Nephron progenitor cell (in vitro differentiated cells): ENCODE results near the gene PTPRS.

Experiments used
- DNase-seq: peaks from one replicate; pipeline ENCODE4 v3.0.0; 2021
- H3K27ac Mint-ChIP-seq: 2 replicates; pipeline ENCODE4 v1.8.0; 2021; ENCODE audit warnings: mild to moderate bottlenecking, moderate library complexity, mixed read lengths
- H3K27me3 Mint-ChIP-seq: 2 replicates; pipeline ENCODE4 v1.8.0; 2021; ENCODE audit warnings: mild to moderate bottlenecking, low read depth, mixed read lengths; ENCODE audit not compliant: poor library complexity
- H3K36me3 Mint-ChIP-seq: 2 replicates; pipeline ENCODE4 v1.8.0; 2021; ENCODE audit warnings: low read depth, mixed read lengths
- H3K4me1 Mint-ChIP-seq: 2 replicates; pipeline ENCODE4 v1.8.0; 2021; ENCODE audit warnings: mixed read lengths
- H3K4me3 Mint-ChIP-seq: 2 replicates; pipeline ENCODE4 v1.8.0; 2021; ENCODE audit warnings: mild to moderate bottlenecking, moderate library complexity, mixed read lengths
- H3K9me3 Mint-ChIP-seq: 2 replicates; pipeline ENCODE4 v1.8.0; 2021; ENCODE audit warnings: mild to moderate bottlenecking, moderate library complexity, mixed read lengths
- CTCF ChIP-seq: fragments of 200-600 bp; sonication (generic); IDR thresholded peaks from 2 replicates; pipeline ENCODE4 v1.5.0; 2021; ENCODE audit warnings: antibody characterized with exemption

The PTPRS gene

DNA sequence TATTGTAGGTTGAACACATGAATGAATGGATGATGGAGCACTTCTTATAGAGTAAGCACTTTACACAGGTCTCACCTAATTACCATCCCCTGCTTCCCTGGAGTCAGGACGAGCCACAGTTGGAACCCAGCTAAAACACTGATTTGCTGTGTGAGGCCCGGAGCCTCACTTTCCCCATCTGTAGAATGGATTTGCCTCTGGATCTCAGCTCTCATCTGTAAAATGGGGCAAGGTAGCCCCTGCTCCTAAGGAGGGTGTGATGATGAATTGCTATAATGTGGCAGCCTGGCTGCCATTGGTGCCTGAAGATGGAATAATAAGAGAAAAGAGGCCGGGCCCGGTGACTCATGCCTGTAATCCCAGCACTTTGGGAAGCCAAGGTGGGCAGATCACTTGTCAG, 1.4 kb upstream of the PTPRS start:
- no peaks in the 10 kb centered on the region for H3K36me3 Mint-ChIP-seq
- no peak for DNase-seq
- no peak overlapping the region for H3K27ac Mint-ChIP-seq
- H3K4me1 Mint-ChIP-seq, result peaks cover 20% of the 10 kb centered on the region
- peaks cover 22% of the 10 kb centered on the region for H3K27me3 Mint-ChIP-seq
- no peak for TF ChIP-seq CTCF
- H3K9me3 Mint-ChIP-seq, result peaks cover 9% of the 10 kb centered on the region
- no peak overlapping the region for H3K4me3 Mint-ChIP-seq

DNA sequence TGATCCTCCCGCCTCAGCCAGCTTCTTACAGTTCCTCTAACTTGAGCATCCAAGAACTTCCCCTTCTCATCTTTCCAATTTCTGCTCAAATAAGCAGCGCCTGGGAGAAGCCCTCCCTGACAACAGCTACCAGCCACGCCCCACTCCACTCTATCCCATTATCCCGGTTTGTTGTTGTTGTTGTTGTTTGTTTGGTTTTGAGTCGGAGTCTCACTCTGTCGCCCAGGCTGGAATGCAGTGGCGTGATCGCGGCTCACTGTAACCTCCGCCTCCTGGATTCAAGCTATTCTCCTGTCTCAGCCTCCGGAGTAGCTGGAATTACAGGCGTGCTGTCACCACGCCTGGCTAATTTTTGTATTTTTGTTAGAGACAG, 822 bp upstream of the PTPRS start:
- peaks cover 24% of the 10 kb centered on the region for H3K4me1 Mint-ChIP-seq
- no peak for TF ChIP-seq CTCF
- H3K9me3 Mint-ChIP-seq, result peaks cover 4% of the 10 kb centered on the region
- peak overlapping the region; percentile 73 for H3K4me3 Mint-ChIP-seq
- no peaks in the 10 kb centered on the region for H3K36me3 Mint-ChIP-seq
- H3K27ac Mint-ChIP-seq, result no peak overlapping the region
- H3K27me3 Mint-ChIP-seq, result peaks cover 22% of the 10 kb centered on the region
- DNase-seq, result no peak

GRCh38 chr19:5339950-5340636, 519 bp downstream of the PTPRS start:
- Mint-ChIP-seq H3K27me3 (peaks cover 22% of the 10 kb centered on the region), H3K4me1 (peaks cover 37% of the 10 kb centered on the region), H3K27ac (no peak overlapping the region), H3K4me3 (peak overlapping the region; percentile 87), H3K36me3 (no peaks in the 10 kb centered on the region), H3K9me3 (peaks cover 3% of the 10 kb centered on the region)
- peak; percentile 65 for DNase-seq
- no peak for TF ChIP-seq CTCF

- H3K4me3 Mint-ChIP-seq, result peak overlapping the region; percentile 94
- peaks cover 22% of the 10 kb centered on the region for H3K27me3 Mint-ChIP-seq
- H3K9me3 Mint-ChIP-seq, result peaks cover 3% of the 10 kb centered on the region
- H3K36me3 Mint-ChIP-seq, result no peaks in the 10 kb centered on the region
- DNase-seq, result peak; percentile 56
- no peak for TF ChIP-seq CTCF
- H3K4me1 Mint-ChIP-seq, result peaks cover 39% of the 10 kb centered on the region
- peak overlapping the region; percentile 72 for H3K27ac Mint-ChIP-seq
Measured at GRCh38 chr19:5339198-5339949, 1.2 kb downstream of the PTPRS start.

DNA sequence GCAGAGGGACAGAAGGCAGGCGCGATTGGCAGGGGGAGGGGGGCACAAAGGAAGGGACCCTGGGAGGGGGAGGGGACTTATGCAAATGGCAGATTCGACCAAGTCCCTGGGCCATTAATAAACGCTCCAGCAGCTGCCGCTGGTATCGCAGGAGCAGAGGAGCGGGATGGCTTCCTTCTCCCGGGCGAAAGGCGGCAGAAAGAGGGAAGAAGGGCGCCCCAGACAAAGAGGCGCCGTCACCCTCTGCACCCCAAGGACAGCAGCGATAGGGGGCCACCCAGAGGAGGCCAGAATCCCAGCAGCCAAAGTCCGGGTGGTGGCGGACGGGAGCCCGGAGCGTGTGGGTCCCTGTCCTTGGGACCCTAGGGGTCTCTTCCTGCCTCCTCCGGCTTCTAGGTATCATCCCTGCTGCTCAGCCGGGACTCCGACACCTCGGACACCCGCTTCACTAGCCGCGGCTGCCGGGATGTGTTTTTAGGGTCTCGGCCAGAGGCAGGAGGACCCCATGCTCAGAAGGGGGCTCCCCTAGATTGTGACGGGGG, 1.9 kb downstream of the PTPRS start:
- H3K27me3 Mint-ChIP-seq, result peaks cover 19% of the 10 kb centered on the region
- H3K27ac Mint-ChIP-seq, result peak overlapping the region; percentile 72

More for the DNA sequence above, 1.9 kb downstream of the PTPRS start:
- H3K36me3 Mint-ChIP-seq, result no peaks in the 10 kb centered on the region
- peaks cover 39% of the 10 kb centered on the region for H3K4me1 Mint-ChIP-seq
- H3K9me3 Mint-ChIP-seq, result peaks cover 3% of the 10 kb centered on the region
- DNase-seq, result peak; percentile 55
- no peak for TF ChIP-seq CTCF
- H3K4me3 Mint-ChIP-seq, result peak overlapping the region; percentile 94
